Skeletal muscle satellite cell (primary cell): ENCODE data around the gene CDNF. TPM values are rescaled to one million over a fixed set of nuclear protein-coding genes. Genes with fewer than 3 reads are reported as not detected.
"Not testable (repeated sequence)": the region's sequence is repeated elsewhere in the genome, so short reads cannot be mapped to it uniquely, and the experiment has no call there.

Experiments
- H3K27me3 ChIP-seq: 2 replicates; pipeline ENCODE4 v1.7.0; 2013; ENCODE audit warnings: low read length; ENCODE audit not compliant: control insufficient read depth, insufficient read depth
- H3K36me3 ChIP-seq: 2 replicates; pipeline ENCODE4 v1.7.0; 2013; ENCODE audit warnings: mild to moderate bottlenecking, control low read depth, low read length; ENCODE audit not compliant: insufficient read depth
- H3K4me1 ChIP-seq: 2 replicates; pipeline ENCODE4 v1.7.0; 2013; ENCODE audit warnings: low read length; ENCODE audit not compliant: control insufficient read depth, insufficient read depth
- H3K4me2 ChIP-seq: 2 replicates; pipeline ENCODE4 v1.7.0; 2013; ENCODE audit warnings: mild to moderate bottlenecking, low read length
- H3K4me3 ChIP-seq: 2 replicates; pipeline ENCODE4 v1.7.0; 2013; ENCODE audit warnings: low read length
- H3K9ac ChIP-seq: 2 replicates; pipeline ENCODE4 v1.7.0; 2013; ENCODE audit warnings: mild to moderate bottlenecking, low read depth, low read length, moderate library complexity
- H3K9me3 ChIP-seq: replicated peaks from 2 replicates; pipeline ENCODE4 v1.7.0; 2013; ENCODE audit warnings: mild to moderate bottlenecking, control low read depth, low read length
- total RNA-seq: library from RNA; depleted of rRNA; stranded (reverse); fragments of >200 nt; gene quantifications from 2 replicates; pipeline ENCODE4 v1.2.3, GENCODE V29; 2012; rRNA removed

CDNF gene
- total RNA-seq, result 0.44 and 0.51 TPM in 2 replicates

DNA sequence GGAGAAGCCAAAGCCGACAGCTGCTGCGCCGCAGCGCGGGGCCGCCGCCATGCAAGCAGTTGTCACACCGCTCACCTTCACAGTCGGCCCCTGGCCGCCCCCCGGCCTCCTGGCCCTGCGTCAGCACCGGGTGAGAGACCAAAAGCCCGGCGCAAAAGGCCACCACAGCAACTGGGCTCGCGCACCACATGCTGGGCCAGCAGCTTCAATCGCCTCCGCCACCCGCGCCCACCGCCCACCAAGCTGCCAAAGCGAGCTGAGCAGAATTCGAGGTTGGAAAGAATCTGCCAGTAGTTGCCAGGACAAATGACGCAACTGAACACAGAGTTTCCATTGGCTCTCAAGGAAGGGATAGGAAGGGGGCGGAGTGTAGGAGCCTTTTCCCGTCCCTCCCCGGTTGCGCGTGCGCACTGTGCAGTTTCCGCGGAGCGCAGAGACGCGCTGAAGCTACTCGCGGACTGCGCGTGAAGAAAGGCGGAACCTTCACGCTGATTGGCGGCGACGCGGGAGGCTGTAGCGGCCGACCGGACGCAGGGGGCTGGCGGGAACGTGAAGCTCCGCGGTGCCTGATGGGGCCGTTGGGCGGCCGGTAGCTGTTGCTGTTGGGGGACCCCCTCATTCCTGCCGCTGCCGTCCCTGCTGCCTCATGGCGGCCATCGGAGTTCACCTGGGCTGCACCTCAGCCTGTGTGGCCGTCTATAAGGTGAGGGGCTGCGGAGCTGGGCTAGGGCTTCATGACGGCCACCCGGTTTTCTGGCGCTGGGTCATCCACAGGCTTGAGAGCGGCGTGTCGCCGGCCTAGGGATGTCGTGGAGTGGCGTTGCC is at the start of gene CDNF, which contains the start of the genes HSPA14 and MSANTD7:
TSS of gene CDNF (minus strand) at position 281 of the 825 bp plus-strand sequence. CDS start at position 190, 91 bp downstream.
TSS of gene HSPA14 (plus strand) at position 550 of the 825 bp plus-strand sequence. CDS start at position 647, 97 bp downstream.
TSS of gene MSANTD7 (plus strand) at position 550 of the 825 bp plus-strand sequence. CDS start 3,979 bp downstream, outside the sequence.
- H3K9me3 ChIP-seq, result no peaks in the 10 kb centered on the region
- H3K36me3 ChIP-seq, result peaks cover 28% of the 10 kb centered on the region
- H3K4me2 ChIP-seq, result peak within 1 kb of the TSS; percentile 93
- H3K4me1 ChIP-seq, result peaks cover 6% of the 10 kb centered on the region
- no peaks in the 10 kb centered on the region for H3K27me3 ChIP-seq
- peak within 1 kb of the TSS; percentile 98 for H3K4me3 ChIP-seq
- H3K9ac ChIP-seq, result peak within 1 kb of the TSS; percentile 99

DNA sequence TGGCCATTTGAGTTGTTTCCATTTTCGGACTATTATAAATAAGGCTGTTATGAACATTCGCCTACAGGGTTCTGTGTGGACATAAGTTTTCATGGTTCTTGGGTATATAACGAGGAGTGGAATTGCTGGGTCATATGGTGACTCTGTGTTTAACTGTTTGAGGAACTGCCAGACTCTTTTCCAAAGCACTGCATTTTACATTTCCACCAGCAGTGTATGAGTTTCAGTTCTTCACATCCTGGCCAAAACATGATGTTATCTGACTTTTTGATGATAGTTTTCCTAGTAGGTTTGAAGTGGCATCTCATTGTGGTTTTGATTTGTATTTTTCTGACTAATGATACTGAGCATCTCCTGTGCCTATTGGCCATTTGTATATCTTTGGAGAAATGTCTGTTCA is 46.2 kb upstream of the CDNF start:
- H3K4me3 ChIP-seq, result no peak overlapping the region

GRCh38 chr10:14880229-14880628 is 42.4 kb upstream of the CDNF start:
- Histone ChIP-seq H3K9me3 (no peaks in the 10 kb centered on the region), H3K4me1 (peaks cover 18% of the 10 kb centered on the region), H3K27me3 (no peaks in the 10 kb centered on the region), H3K36me3 (peaks cover 4% of the 10 kb centered on the region), H3K4me3 (peak overlapping the region; percentile 100), H3K4me2 (peak overlapping the region; percentile 91), H3K9ac (peak overlapping the region; percentile 99)

More for the DNA sequence above, 46.2 kb upstream of the CDNF start:
- H3K4me1 ChIP-seq, result peaks cover 10% of the 10 kb centered on the region
- H3K4me2 ChIP-seq, result no peak overlapping the region
- H3K27me3 ChIP-seq, result no peaks in the 10 kb centered on the region
- H3K36me3 ChIP-seq, result peaks cover 6% of the 10 kb centered on the region
- no peaks in the 10 kb centered on the region for H3K9me3 ChIP-seq
- H3K9ac ChIP-seq, result no peak overlapping the region

- peak overlapping the region; percentile 100 for H3K4me3 ChIP-seq
- H3K4me1 ChIP-seq, result peaks cover 18% of the 10 kb centered on the region
- no peaks in the 10 kb centered on the region for H3K9me3 ChIP-seq
- peak overlapping the region; percentile 99 for H3K9ac ChIP-seq
- peak overlapping the region; percentile 91 for H3K4me2 ChIP-seq
- H3K36me3 ChIP-seq, result peaks cover 4% of the 10 kb centered on the region
- no peaks in the 10 kb centered on the region for H3K27me3 ChIP-seq
Observed at GRCh38 chr10:14879928-14880193, 42.0 kb upstream of the CDNF start.

- Histone ChIP-seq H3K9ac (peak overlapping the region; percentile 99), H3K36me3 (peaks cover 4% of the 10 kb centered on the region), H3K4me2 (peak overlapping the region; percentile 91), H3K4me3 (peak overlapping the region; percentile 100), H3K4me1 (peaks cover 18% of the 10 kb centered on the region), H3K9me3 (no peaks in the 10 kb centered on the region), H3K27me3 (no peaks in the 10 kb centered on the region)
Observed at GRCh38 chr10:14879124-14879927, 41.5 kb upstream of the CDNF start.

DNA sequence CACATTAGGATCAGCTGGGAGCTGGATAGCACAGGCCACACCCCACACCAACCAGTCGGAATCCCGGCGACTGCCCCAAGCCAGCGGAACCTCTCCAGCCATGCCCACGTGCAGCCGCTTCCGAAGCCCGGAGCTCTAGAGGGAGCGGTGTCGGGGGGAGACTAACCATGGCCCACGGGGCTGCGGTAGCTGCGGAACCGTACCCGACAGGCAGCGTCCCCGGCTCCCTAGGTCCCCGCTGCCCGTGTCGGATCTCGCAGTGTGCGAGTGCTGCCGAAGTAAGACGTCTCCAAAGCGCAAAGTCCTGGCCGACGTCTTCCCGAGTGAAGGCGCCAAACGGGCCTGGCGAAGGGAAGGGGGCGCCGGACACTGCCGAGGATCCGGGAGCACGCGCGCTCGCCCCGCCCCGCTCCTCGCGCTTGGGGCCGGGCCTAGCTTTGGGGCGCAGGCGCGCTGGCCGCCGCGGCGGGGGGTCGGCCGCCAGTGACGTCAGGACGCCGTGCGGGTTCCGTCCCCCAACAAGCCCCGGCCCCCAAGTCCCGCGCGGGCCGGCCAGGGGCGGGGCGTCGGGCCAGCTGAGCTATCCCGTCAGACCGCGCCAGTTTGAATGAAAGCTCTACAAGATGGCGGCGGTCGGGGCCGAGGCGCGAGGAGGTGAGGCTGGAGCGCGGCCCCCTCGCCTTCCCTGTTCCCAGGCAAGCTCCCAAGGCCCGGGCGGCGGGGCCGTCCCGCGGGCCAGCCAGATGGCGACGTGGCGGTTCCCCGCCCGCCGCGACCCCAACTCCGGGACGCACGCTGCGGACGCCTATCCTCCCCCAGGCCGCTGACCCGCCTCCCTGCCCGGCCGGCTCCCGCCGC is 40.7 kb upstream of the CDNF start, which contains the start of gene SUV39H2:
TSS of gene SUV39H2 (plus strand) at position 601 of the 858 bp plus-strand sequence. CDS start at position 624, 23 bp downstream.
- peak within 1 kb of the TSS; percentile 97 for H3K4me2 ChIP-seq
- H3K4me3 ChIP-seq, result peak within 1 kb of the TSS; percentile 100
- no peaks in the 10 kb centered on the region for H3K9me3 ChIP-seq
- H3K9ac ChIP-seq, result peak within 1 kb of the TSS; percentile 99
- H3K36me3 ChIP-seq, result peaks cover 4% of the 10 kb centered on the region
- peaks cover 22% of the 10 kb centered on the region for H3K4me1 ChIP-seq
- no peaks in the 10 kb centered on the region for H3K27me3 ChIP-seq

DNA sequence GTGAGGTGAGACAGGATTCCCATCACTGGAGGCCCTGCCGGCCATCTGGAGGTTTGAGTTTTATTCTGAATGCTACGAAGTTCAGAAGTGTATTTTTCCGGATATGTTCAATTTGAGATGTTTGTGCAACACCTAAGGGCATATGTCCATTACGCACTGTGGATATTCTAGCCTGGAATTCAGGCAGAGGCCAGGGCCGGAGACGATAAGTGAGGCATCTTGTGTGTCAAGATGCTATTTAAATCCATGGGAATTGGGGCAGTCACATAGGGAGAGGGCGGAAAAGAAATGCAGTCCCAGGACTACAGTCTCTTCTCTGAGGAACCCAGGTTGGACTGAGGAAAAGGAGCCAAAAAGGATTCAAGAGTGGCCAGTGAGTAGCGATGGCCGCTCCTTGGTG is 38.9 kb upstream of the CDNF start:
- Histone ChIP-seq H3K4me3 (peak overlapping the region; percentile 100), H3K36me3 (peaks cover 4% of the 10 kb centered on the region), H3K9ac (peak overlapping the region; percentile 99)

GRCh38 chr10:14875941-14876340 is 38.1 kb upstream of the CDNF start:
- Histone ChIP-seq H3K4me2 (no peak overlapping the region), H3K9me3 (no peaks in the 10 kb centered on the region), H3K9ac (no peak overlapping the region), H3K4me3 (no peak overlapping the region), H3K27me3 (no peaks in the 10 kb centered on the region), H3K4me1 (peaks cover 32% of the 10 kb centered on the region), H3K36me3 (peaks cover 4% of the 10 kb centered on the region)

More for the DNA sequence above, 38.9 kb upstream of the CDNF start:
- Histone ChIP-seq H3K4me2 (peak overlapping the region; percentile 97), H3K4me1 (peaks cover 32% of the 10 kb centered on the region), H3K27me3 (no peaks in the 10 kb centered on the region), H3K9me3 (no peaks in the 10 kb centered on the region)

DNA sequence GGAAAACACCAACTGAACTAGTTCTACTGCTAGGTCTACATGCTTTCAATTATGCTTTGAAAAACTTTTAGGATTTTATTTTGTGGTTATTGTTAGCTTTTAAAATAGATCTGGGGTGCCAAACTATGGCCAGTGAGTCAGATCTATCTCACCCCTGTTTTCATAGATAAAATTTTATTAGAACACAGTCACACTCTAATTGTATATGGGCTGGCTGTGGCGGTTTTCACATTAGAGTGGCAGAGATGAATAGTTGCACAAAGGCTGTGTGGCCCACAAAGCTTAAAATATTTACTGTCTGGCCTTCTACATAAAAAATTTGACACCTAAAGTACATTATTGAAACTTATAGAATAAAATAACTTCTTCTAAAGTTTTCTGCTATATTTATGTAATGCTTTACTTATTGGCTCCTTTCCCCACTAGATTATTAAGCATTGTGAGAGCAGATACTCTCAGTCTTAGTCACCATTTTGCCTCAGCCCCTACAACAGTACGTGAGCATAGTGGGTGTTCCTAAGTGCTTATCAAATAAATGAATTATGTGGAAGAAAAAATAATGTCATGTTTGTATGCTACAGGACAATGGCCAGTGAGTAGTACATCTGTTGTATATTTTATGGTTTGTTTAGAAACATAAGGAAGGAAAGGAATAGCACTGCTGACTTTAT is 35.4 kb upstream of the CDNF start:
- peaks cover 20% of the 10 kb centered on the region for H3K36me3 ChIP-seq
- peak overlapping the region; percentile 42 for H3K4me2 ChIP-seq
- H3K4me1 ChIP-seq, result peaks cover 22% of the 10 kb centered on the region
- H3K9me3 ChIP-seq, result no peaks in the 10 kb centered on the region
- H3K9ac ChIP-seq, result no peak overlapping the region
- H3K4me3 ChIP-seq, result no peak overlapping the region
- H3K27me3 ChIP-seq, result no peaks in the 10 kb centered on the region

DNA sequence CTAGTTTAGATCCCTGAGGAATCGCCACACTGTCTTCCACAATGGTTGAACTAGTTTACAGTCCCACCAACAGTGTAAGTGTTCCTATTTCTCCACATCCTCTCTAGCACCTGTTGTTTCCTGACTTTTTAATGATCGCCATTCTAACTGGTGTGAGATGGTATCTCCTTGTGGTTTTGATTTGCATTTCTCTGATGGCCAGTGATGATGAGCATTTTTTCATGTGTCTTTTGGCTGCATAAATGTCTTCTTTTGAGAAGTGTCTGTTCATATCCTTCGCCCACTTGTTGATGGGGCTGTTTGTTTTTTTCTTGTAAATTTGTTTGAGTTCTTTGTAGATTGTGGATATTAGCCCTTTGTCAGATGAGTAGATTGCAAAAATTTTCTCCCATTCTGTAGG is 27.0 kb upstream of the CDNF start:
- not testable (repeated sequence) for H3K27me3 ChIP-seq, H3K4me2 ChIP-seq, H3K4me3 ChIP-seq, H3K4me1 ChIP-seq, H3K9me3 ChIP-seq, H3K9ac ChIP-seq
- H3K36me3 ChIP-seq, result peaks cover 20% of the 10 kb centered on the region
